ENCODE data around the gene RGL1.

Gene RGL1

GRCh38 chr1:183774938-183775337 is 30.0 kb upstream of the RGL1 start:
- TF ChIP-seq CTCF (IDR thresholded peaks at IDR 0.05; ENCODE audit: low read depth, low read length, missing control alignments): no peak
- H3K27ac ChIP-seq: no peak overlapping the region
- no peaks in the 10 kb centered on the region for H3K36me3 ChIP-seq (replicated peaks)
- H3K4me3 ChIP-seq (ENCODE audit: low read depth, low read length): no peak overlapping the region
- DNase-seq: no peak
- H3K27me3 ChIP-seq (replicated peaks): no peaks in the 10 kb centered on the region
- in situ Hi-C loops (cut with HindIII; ENCODE audit: low pct_ligation_motif_present, low sequenced_read_pairs): no loop called here

GRCh38 chr1:183776731-183777130 is 28.2 kb upstream of the RGL1 start:
- in situ Hi-C loops (cut with HindIII; ENCODE audit: low pct_ligation_motif_present, low sequenced_read_pairs): no loop called here
- Histone ChIP-seq H3K4me3 (ENCODE audit: low read depth, low read length) (no peak overlapping the region), H3K36me3 (replicated peaks) (no peaks in the 10 kb centered on the region), H3K27ac (no peak overlapping the region), H3K27me3 (replicated peaks) (no peaks in the 10 kb centered on the region)
- TF ChIP-seq CTCF (IDR thresholded peaks at IDR 0.05; ENCODE audit: low read depth, low read length, missing control alignments): no peak
- peak; percentile 20 for DNase-seq

- H3K27ac ChIP-seq: no peak overlapping the region
- DNase-seq: no peak
- no peaks in the 10 kb centered on the region for H3K36me3 ChIP-seq (replicated peaks)
- H3K27me3 ChIP-seq (replicated peaks): no peaks in the 10 kb centered on the region
- in situ Hi-C loops (cut with HindIII; ENCODE audit: low pct_ligation_motif_present, low sequenced_read_pairs): no loop called here
- no peak for TF ChIP-seq CTCF (IDR thresholded peaks at IDR 0.05; ENCODE audit: low read depth, low read length, missing control alignments)
- H3K4me3 ChIP-seq (ENCODE audit: low read depth, low read length): no peak overlapping the region
Measured at GRCh38 chr1:183777328-183777727, 27.6 kb upstream of the RGL1 start.

- H3K27ac ChIP-seq: no peak overlapping the region
- in situ Hi-C loops (cut with HindIII; ENCODE audit: low pct_ligation_motif_present, low sequenced_read_pairs): no loop called here
- DNase-seq: no peak
Measured at GRCh38 chr1:183778045-183778444, 26.9 kb upstream of the RGL1 start.

GRCh38 chr1:183778568-183779433 is 26.1 kb upstream of the RGL1 start:
- in situ Hi-C loops (cut with HindIII; ENCODE audit: low pct_ligation_motif_present, low sequenced_read_pairs): no loop called here
- H3K27ac ChIP-seq: no peak overlapping the region
- no peaks in the 10 kb centered on the region for H3K27me3 ChIP-seq (replicated peaks)
- no peak for DNase-seq
- no peaks in the 10 kb centered on the region for H3K36me3 ChIP-seq (replicated peaks)
- TF ChIP-seq CTCF (IDR thresholded peaks at IDR 0.05; ENCODE audit: low read depth, low read length, missing control alignments): no peak
- no peak overlapping the region for H3K4me3 ChIP-seq (ENCODE audit: low read depth, low read length)

More at GRCh38 chr1:183778045-183778444, 26.9 kb upstream of the RGL1 start:
- H3K4me3 ChIP-seq (ENCODE audit: low read depth, low read length): no peak overlapping the region
- no peak for TF ChIP-seq CTCF (IDR thresholded peaks at IDR 0.05; ENCODE audit: low read depth, low read length, missing control alignments)
- no peaks in the 10 kb centered on the region for H3K27me3 ChIP-seq (replicated peaks)
- H3K36me3 ChIP-seq (replicated peaks): no peaks in the 10 kb centered on the region
